Type B pancreatic cell (in vitro differentiated cells): ENCODE measurements around the gene MIPOL1. TPM values are rescaled to one million over a fixed set of nuclear protein-coding genes. Genes with fewer than 3 reads are reported as not detected.

Experiments
- DNase-seq: peaks from one replicate; pipeline ENCODE4 v3.0.0; 2021; ENCODE audit warnings: mixed read lengths; ENCODE audit not compliant: unreplicated experiment; ENCODE audit errors: extremely low spot score
- H3K27ac Mint-ChIP-seq: 2 replicates; pipeline ENCODE4 v1.8.0; 2021; ENCODE audit warnings: mild to moderate bottlenecking, mixed read lengths
- H3K27me3 Mint-ChIP-seq: 2 replicates; pipeline ENCODE4 v1.8.0; 2021; ENCODE audit warnings: mixed read lengths
- H3K36me3 Mint-ChIP-seq: 2 replicates; pipeline ENCODE4 v1.8.0; 2021; ENCODE audit warnings: mixed read lengths
- H3K4me1 Mint-ChIP-seq: one replicate; pipeline ENCODE4 v1.8.0; 2021; ENCODE audit warnings: mixed read lengths; ENCODE audit not compliant: unreplicated experiment
- H3K4me3 Mint-ChIP-seq: 2 replicates; pipeline ENCODE4 v1.8.0; 2021; ENCODE audit warnings: mild to moderate bottlenecking, mixed read lengths
- H3K9me3 Mint-ChIP-seq: 2 replicates; pipeline ENCODE4 v1.8.0; 2021; ENCODE audit warnings: mixed read lengths
- CTCF ChIP-seq: fragments of 200-600 bp; sonication (generic); conservative IDR thresholded peaks from 2 replicates; pipeline ENCODE4 v1.5.0; 2021; ENCODE audit warnings: antibody characterized with exemption, mild to moderate bottlenecking
- total RNA-seq: library from RNA; stranded (reverse); gene quantifications from 2 replicates; pipeline ENCODE4 v1.2.1, GENCODE V29; 2021; ENCODE audit warnings: low replicate concordance

Gene MIPOL1
- total RNA-seq, 1 donor from 2014 or later = 14.5 TPM

GRCh38 chr14:37254411-37254947 lies 56.7 kb downstream of the MIPOL1 start:
- Mint-ChIP-seq H3K27ac (no peak overlapping the region), H3K36me3 (no peaks in the 10 kb centered on the region), H3K4me1 (peaks cover 8% of the 10 kb centered on the region), H3K9me3 (no peaks in the 10 kb centered on the region), H3K27me3 (no peaks in the 10 kb centered on the region), H3K4me3 (no peak overlapping the region)
- no peak for DNase-seq
- no peak for TF ChIP-seq CTCF

GRCh38 chr14:37257501-37258070 lies 59.8 kb downstream of the MIPOL1 start:
- no peaks in the 10 kb centered on the region for H3K27me3 Mint-ChIP-seq
- H3K27ac Mint-ChIP-seq = no peak overlapping the region
- no peaks in the 10 kb centered on the region for H3K36me3 Mint-ChIP-seq
- H3K4me3 Mint-ChIP-seq = no peak overlapping the region
- no peak for DNase-seq
- peaks cover 8% of the 10 kb centered on the region for H3K4me1 Mint-ChIP-seq
- no peak for TF ChIP-seq CTCF
- no peaks in the 10 kb centered on the region for H3K9me3 Mint-ChIP-seq

GRCh38 chr14:37262649-37263048 lies 64.9 kb downstream of the MIPOL1 start:
- H3K4me3 Mint-ChIP-seq = no peak overlapping the region
- H3K27me3 Mint-ChIP-seq = no peaks in the 10 kb centered on the region
- H3K4me1 Mint-ChIP-seq = peaks cover 3% of the 10 kb centered on the region
- no peak for TF ChIP-seq CTCF
- H3K9me3 Mint-ChIP-seq = no peaks in the 10 kb centered on the region
- DNase-seq = no peak
- H3K27ac Mint-ChIP-seq = no peak overlapping the region
- peaks cover 4% of the 10 kb centered on the region for H3K36me3 Mint-ChIP-seq

GRCh38 chr14:37263656-37264236 lies 66.0 kb downstream of the MIPOL1 start:
- H3K27me3 Mint-ChIP-seq = no peaks in the 10 kb centered on the region
- H3K36me3 Mint-ChIP-seq = peaks cover 7% of the 10 kb centered on the region
- TF ChIP-seq CTCF = no peak
- H3K27ac Mint-ChIP-seq = no peak overlapping the region
- H3K9me3 Mint-ChIP-seq = no peaks in the 10 kb centered on the region
- H3K4me1 Mint-ChIP-seq = no peaks in the 10 kb centered on the region
- H3K4me3 Mint-ChIP-seq = no peak overlapping the region
- DNase-seq = no peak

- no peak for DNase-seq
Measured at GRCh38 chr14:37268788-37269187, 71.1 kb downstream of the MIPOL1 start.

More at GRCh38 chr14:37268788-37269187, 71.1 kb downstream of the MIPOL1 start:
- H3K4me3 Mint-ChIP-seq = no peak overlapping the region
- no peaks in the 10 kb centered on the region for H3K9me3 Mint-ChIP-seq
- no peaks in the 10 kb centered on the region for H3K4me1 Mint-ChIP-seq
- H3K27me3 Mint-ChIP-seq = no peaks in the 10 kb centered on the region
- H3K27ac Mint-ChIP-seq = no peak overlapping the region
- no peak for TF ChIP-seq CTCF
- peaks cover 7% of the 10 kb centered on the region for H3K36me3 Mint-ChIP-seq
